Mesenchymal stem cell (in vitro differentiated cells and primary cell): ENCODE data around the gene CHGA.

Source experiments
- DNase-seq: peaks from one replicate; pipeline ENCODE4 v3.0.0-alpha.2; 2013
- H2AFZ ChIP-seq: one replicate; pipeline ENCODE4 v1.6.1; 2013; ENCODE audit warnings: low read depth, mild to moderate bottlenecking, control low read depth, inconsistent platforms, low read length, moderate library complexity
- H2AK5ac ChIP-seq: 2 replicates; pipeline ENCODE4 v1.6.1; 2013; ENCODE audit warnings: low read length, moderate library complexity, mild to moderate bottlenecking, inconsistent platforms; ENCODE audit not compliant: severe bottlenecking
- H2BK120ac ChIP-seq: one replicate; pipeline ENCODE4 v1.6.1; 2013; ENCODE audit warnings: low read depth, mild to moderate bottlenecking, inconsistent platforms, low read length, moderate library complexity
- H2BK12ac ChIP-seq, 2 experiments: one replicate each; pipeline ENCODE4 v1.6.1; 2013; ENCODE audit warnings: inconsistent platforms in 2 of 2, low read length in 2 of 2, mild to moderate bottlenecking in 2 of 2, moderate library complexity in 2 of 2, control low read depth in 1 of 2
- H2BK15ac ChIP-seq: one replicate; pipeline ENCODE4 v1.6.1; 2013; ENCODE audit warnings: mild to moderate bottlenecking, low read depth, inconsistent platforms; ENCODE audit not compliant: poor library complexity, severe bottlenecking
- H2BK5ac ChIP-seq: 2 replicates; pipeline ENCODE4 v1.6.1; 2013; ENCODE audit warnings: low read depth, mild to moderate bottlenecking, low read length, control low read depth, inconsistent platforms; ENCODE audit not compliant: poor library complexity, severe bottlenecking
- H3K14ac ChIP-seq, 2 experiments: one replicate each; pipeline ENCODE4 v1.6.1; 2013; ENCODE audit warnings: inconsistent platforms in 2 of 2, low read length in 2 of 2, control low read depth in 1 of 2, mild to moderate bottlenecking in 1 of 2, moderate library complexity in 1 of 2
- H3K18ac ChIP-seq, 2 experiments: one replicate each; pipeline ENCODE4 v1.6.1; 2013; ENCODE audit warnings: inconsistent platforms in 2 of 2, low read length in 2 of 2, control low read depth in 1 of 2, low read depth in 1 of 2, mild to moderate bottlenecking in 1 of 2
- H3K23ac ChIP-seq, 2 experiments: one replicate each; pipeline ENCODE4 v1.6.1; 2013; ENCODE audit warnings: inconsistent platforms in 2 of 2, low read length in 2 of 2, mild to moderate bottlenecking in 2 of 2, moderate library complexity in 2 of 2, control low read depth in 1 of 2
- H3K27ac ChIP-seq: 2 replicates; pipeline ENCODE4 v1.5.1; 2013; ENCODE audit warnings: mild to moderate bottlenecking, moderate library complexity, low read length, control low read depth, inconsistent platforms; ENCODE audit not compliant: poor library complexity, severe bottlenecking
- H3K27me3 ChIP-seq, 2 experiments: 2 replicates each; pipeline versions ENCODE4 v1.6.1 to v1.7.0; 2013; ENCODE audit warnings: low read length in 2 of 2, mild to moderate bottlenecking in 2 of 2, moderate library complexity in 2 of 2, control low read depth in 1 of 2, inconsistent platforms in 1 of 2; ENCODE audit not compliant: control insufficient read depth in 1 of 2, insufficient read depth in 1 of 2
- H3K36me3 ChIP-seq, 2 experiments: 2 replicates each; pipeline versions ENCODE4 v1.6.1 to v1.7.0; 2013; ENCODE audit warnings: low read length in 2 of 2, control low read depth in 1 of 2, inconsistent platforms in 1 of 2, low read depth in 1 of 2, mild to moderate bottlenecking in 1 of 2; ENCODE audit not compliant: insufficient read depth in 2 of 2, control insufficient read depth in 1 of 2
- H3K4ac ChIP-seq, 2 experiments: one replicate each; pipeline ENCODE4 v1.6.1; 2013; ENCODE audit warnings: inconsistent platforms in 2 of 2, low read length in 2 of 2, mild to moderate bottlenecking in 2 of 2, moderate library complexity in 2 of 2, control low read depth in 1 of 2, low read depth in 1 of 2
- H3K4me1 ChIP-seq: 2 replicates; pipeline ENCODE4 v1.6.1; 2013; ENCODE audit warnings: low read depth, low read length, control low read depth; ENCODE audit not compliant: control insufficient read depth, insufficient read depth
- H3K4me2 ChIP-seq: 2 replicates; pipeline ENCODE4 v1.6.1; 2013; ENCODE audit warnings: low read length, mild to moderate bottlenecking, inconsistent platforms; ENCODE audit not compliant: poor library complexity, severe bottlenecking
- H3K4me3 ChIP-seq, 2 experiments: 2 replicates each; pipeline versions ENCODE4 v1.5.1 to v1.7.0; 2013; ENCODE audit warnings: low read length in 2 of 2, mild to moderate bottlenecking in 2 of 2, control low read depth in 1 of 2, low read depth in 1 of 2; ENCODE audit not compliant: insufficient read depth in 1 of 2
- H3K79me1 ChIP-seq: replicated peaks from 2 replicates; pipeline ENCODE4 v1.6.1; 2013; ENCODE audit warnings: mild to moderate bottlenecking, control low read depth, low read length, inconsistent platforms; ENCODE audit not compliant: poor library complexity, severe bottlenecking
- H3K9ac ChIP-seq: 2 replicates; pipeline ENCODE4 v1.7.0; 2013; ENCODE audit warnings: mild to moderate bottlenecking, low read length, moderate library complexity
- H3K9me3 ChIP-seq: 2 replicates; pipeline ENCODE4 v1.7.0; 2013; ENCODE audit warnings: mild to moderate bottlenecking, low read length; ENCODE audit not compliant: control insufficient read depth
- H4K8ac ChIP-seq: one replicate; pipeline ENCODE4 v1.6.1; 2013; ENCODE audit warnings: inconsistent platforms, mild to moderate bottlenecking, low read length, moderate library complexity
- H4K91ac ChIP-seq: one replicate; pipeline ENCODE4 v1.6.1; 2013; ENCODE audit warnings: mild to moderate bottlenecking, low read length, inconsistent platforms
- WGBS: methylation state at CpG from one replicate; pipeline ENCODE4 v1.1.7; 2013; ENCODE audit warnings: mixed read lengths; 5-methylcytosine and 5-hydroxymethylcytosine counted together

Gene CHGA

GRCh38 chr14:92917956-92918355, 5.0 kb upstream of the CHGA start:
- peaks cover 3% of the 10 kb centered on the region for H3K4me1 ChIP-seq
- H3K23ac ChIP-seq = no peak overlapping the region
- H3K4me3 ChIP-seq = no peak overlapping the region
- no peak overlapping the region for H2BK120ac ChIP-seq
- H3K27ac ChIP-seq = no peak overlapping the region
- WGBS = 68% methylated on average over 7 of the region's 7 CpGs
- H2BK12ac ChIP-seq = no peak overlapping the region
- H3K9ac ChIP-seq = no peak overlapping the region
- H4K91ac ChIP-seq = no peak overlapping the region
- H3K36me3 ChIP-seq = no peaks in the 10 kb centered on the region
- H2AK5ac ChIP-seq = no peak overlapping the region
- no peak overlapping the region for H3K4me2 ChIP-seq
- H3K4ac ChIP-seq = no peak overlapping the region
- no peak overlapping the region for H2BK15ac ChIP-seq
- no peak overlapping the region for H3K14ac ChIP-seq
- H3K79me1 ChIP-seq = no peaks in the 10 kb centered on the region
- no peak overlapping the region for H2BK5ac ChIP-seq
- H3K9me3 ChIP-seq = peaks cover 2% of the 10 kb centered on the region
- no peak overlapping the region for H4K8ac ChIP-seq
- no peak for DNase-seq
- H3K18ac ChIP-seq = no peak overlapping the region
- H3K27me3 ChIP-seq = peaks cover 51 to 82% of the 10 kb centered on the region in 2 experiments
- H2AFZ ChIP-seq = no peak overlapping the region

- 98% methylated on average over 15 of the region's 15 CpGs for WGBS
- no peak overlapping the region for H3K4ac ChIP-seq
- no peak overlapping the region for H3K4me2 ChIP-seq
- H2BK120ac ChIP-seq = no peak overlapping the region
- H3K14ac ChIP-seq = no peak overlapping the region
- no peak overlapping the region for H2BK12ac ChIP-seq
- H3K4me3 ChIP-seq = no peak overlapping the region
- H3K9ac ChIP-seq = no peak overlapping the region
- no peak overlapping the region for H3K18ac ChIP-seq
- no peak overlapping the region for H3K23ac ChIP-seq
- peaks cover 66 to 88% of the 10 kb centered on the region in 2 experiments for H3K27me3 ChIP-seq
- no peak for DNase-seq
- H2BK15ac ChIP-seq = no peak overlapping the region
- H2BK5ac ChIP-seq = no peak overlapping the region
- no peak overlapping the region for H4K91ac ChIP-seq
- no peak overlapping the region for H2AK5ac ChIP-seq
- H3K4me1 ChIP-seq = peaks cover 10% of the 10 kb centered on the region
- H4K8ac ChIP-seq = no peak overlapping the region
- no peak overlapping the region for H3K27ac ChIP-seq
- H2AFZ ChIP-seq = no peak overlapping the region
- H3K79me1 ChIP-seq = no peaks in the 10 kb centered on the region
- no peaks in the 10 kb centered on the region for H3K36me3 ChIP-seq
- H3K9me3 ChIP-seq = peaks cover 2% of the 10 kb centered on the region
These were observed 2.9 kb upstream of the CHGA start for GRCh38 chr14:92920001-92920400.

DNA sequence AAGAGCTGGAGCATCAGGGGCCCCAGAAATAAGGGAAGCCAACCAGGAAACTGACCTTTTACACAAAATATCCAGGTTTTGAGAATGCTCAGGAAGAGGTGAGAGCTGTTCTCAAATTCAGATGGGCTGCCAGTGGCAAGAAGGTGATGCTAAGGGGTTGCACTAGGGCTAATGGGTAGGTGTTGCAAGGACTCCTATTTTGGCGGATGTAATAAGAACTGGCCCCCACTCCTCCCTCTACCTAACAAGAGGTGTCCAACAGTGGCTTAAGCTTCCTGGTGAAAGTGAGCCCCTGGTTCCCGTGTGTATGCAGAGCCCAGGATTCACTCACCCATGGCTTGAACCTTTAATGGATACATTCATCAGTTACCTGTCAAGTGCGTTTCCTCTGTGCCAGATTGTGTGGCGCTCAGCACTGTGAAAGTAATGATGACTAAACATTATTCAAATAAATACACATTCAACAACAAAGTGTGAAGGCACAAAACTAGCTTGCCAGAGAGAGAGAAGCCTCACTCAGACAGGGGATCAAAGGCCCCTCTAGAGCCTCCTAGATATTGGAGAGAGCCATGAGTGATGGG, 705 bp upstream of the CHGA start:
- Histone ChIP-seq H3K9me3 (peaks cover 9% of the 10 kb centered on the region), H2BK120ac (no peak overlapping the region), H2BK15ac (no peak overlapping the region), H2BK5ac (no peak overlapping the region), H3K23ac (no peak overlapping the region), H2AFZ (no peak overlapping the region), H4K91ac (no peak overlapping the region), H3K4me2 (no peak overlapping the region), H3K4me3 (no peak overlapping the region), H3K79me1 (no peaks in the 10 kb centered on the region), H3K14ac (no peak overlapping the region), H3K9ac (no peak overlapping the region), H3K18ac (no peak overlapping the region), H2BK12ac (no peak overlapping the region), H3K4me1 (peaks cover 10% of the 10 kb centered on the region), H3K36me3 (no peaks in the 10 kb centered on the region), H2AK5ac (no peak overlapping the region), H4K8ac (no peak overlapping the region), H3K27me3 (peaks cover 77 to 90% of the 10 kb centered on the region in 2 experiments), H3K4ac (no peak overlapping the region), H3K27ac (no peak overlapping the region)
- no peak for DNase-seq
- WGBS = 17% methylated on average over 2 of the region's 4 CpGs

GRCh38 chr14:92923744-92924103, 774 bp downstream of the CHGA start:
- WGBS = 40% methylated on average over 8 of the region's 8 CpGs
- Histone ChIP-seq H3K9ac (no peak overlapping the region), H2BK5ac (no peak overlapping the region)

More at GRCh38 chr14:92923744-92924103, 774 bp downstream of the CHGA start:
- H3K4me3 ChIP-seq = no peak overlapping the region
- H3K27me3 ChIP-seq = peaks cover 78 to 94% of the 10 kb centered on the region in 2 experiments
- H3K23ac ChIP-seq = no peak overlapping the region
- H3K79me1 ChIP-seq = no peaks in the 10 kb centered on the region
- H3K36me3 ChIP-seq = no peaks in the 10 kb centered on the region
- no peak overlapping the region for H3K14ac ChIP-seq
- H2BK120ac ChIP-seq = no peak overlapping the region
- H3K4me1 ChIP-seq = peaks cover 10% of the 10 kb centered on the region
- no peak overlapping the region for H3K4ac ChIP-seq
- no peak overlapping the region for H3K4me2 ChIP-seq
- H2AK5ac ChIP-seq = no peak overlapping the region
- no peak overlapping the region for H3K27ac ChIP-seq
- H2BK15ac ChIP-seq = no peak overlapping the region
- no peak overlapping the region for H2BK12ac ChIP-seq
- no peak overlapping the region for H4K8ac ChIP-seq
- no peak overlapping the region for H3K18ac ChIP-seq
- no peak overlapping the region for H2AFZ ChIP-seq
- peaks cover 9% of the 10 kb centered on the region for H3K9me3 ChIP-seq
- no peak for DNase-seq
- no peak overlapping the region for H4K91ac ChIP-seq
